Mesothelial cell of epicardium (in vitro differentiated cells): ENCODE measurements around the gene NUP188. TPM values are rescaled to one million over a fixed set of nuclear protein-coding genes. Genes with fewer than 3 reads are reported as not detected.

Experiments
- DNase-seq, 2 experiments: peaks; one replicate each; pipeline ENCODE4 v3.0.0; 2021; ENCODE audit warnings: low spot score in 2 of 2; ENCODE audit not compliant: unreplicated experiment in 2 of 2
- H3K27ac Mint-ChIP-seq: 2 replicates; pipeline ENCODE4 v1.8.0; 2021; ENCODE audit warnings: mixed read lengths
- H3K27me3 Mint-ChIP-seq: 2 replicates; pipeline ENCODE4 v1.8.0; 2021; ENCODE audit warnings: low read depth, mixed read lengths
- H3K36me3 Mint-ChIP-seq: 2 replicates; pipeline ENCODE4 v1.8.0; 2021; ENCODE audit warnings: mixed read lengths
- H3K4me1 Mint-ChIP-seq: 2 replicates; pipeline ENCODE4 v1.8.0; 2021; ENCODE audit warnings: mixed read lengths
- H3K4me3 Mint-ChIP-seq: 2 replicates; pipeline ENCODE4 v1.8.0; 2021; ENCODE audit warnings: mild to moderate bottlenecking, moderate library complexity, mixed read lengths
- H3K9me3 Mint-ChIP-seq: 2 replicates; pipeline ENCODE4 v1.8.0; 2021; ENCODE audit warnings: mixed read lengths
- CTCF ChIP-seq: fragments of 200-600 bp; sonication (generic); IDR thresholded peaks from one replicate; pipeline ENCODE4 v1.5.0; 2021; ENCODE audit warnings: antibody characterized with exemption; ENCODE audit not compliant: unreplicated experiment
- total RNA-seq: library from RNA; stranded (reverse); gene quantifications from 3 replicates; pipeline ENCODE4 v1.2.1, GENCODE V29; 2021

NUP188 gene
- total RNA-seq, 1 donor from 2014 or later, result 56.6 TPM

- Mint-ChIP-seq H3K27ac (peak overlapping the region; percentile 59), H3K9me3 (no peaks in the 10 kb centered on the region), H3K36me3 (peaks cover 20% of the 10 kb centered on the region), H3K4me3 (no peak overlapping the region), H3K4me1 (peaks cover 6% of the 10 kb centered on the region), H3K27me3 (no peaks in the 10 kb centered on the region)
- no peak for DNase-seq
- TF ChIP-seq CTCF, result no peak
These were observed 60.4 kb downstream of the NUP188 start for GRCh38 chr9:129007766-129008468.

DNA sequence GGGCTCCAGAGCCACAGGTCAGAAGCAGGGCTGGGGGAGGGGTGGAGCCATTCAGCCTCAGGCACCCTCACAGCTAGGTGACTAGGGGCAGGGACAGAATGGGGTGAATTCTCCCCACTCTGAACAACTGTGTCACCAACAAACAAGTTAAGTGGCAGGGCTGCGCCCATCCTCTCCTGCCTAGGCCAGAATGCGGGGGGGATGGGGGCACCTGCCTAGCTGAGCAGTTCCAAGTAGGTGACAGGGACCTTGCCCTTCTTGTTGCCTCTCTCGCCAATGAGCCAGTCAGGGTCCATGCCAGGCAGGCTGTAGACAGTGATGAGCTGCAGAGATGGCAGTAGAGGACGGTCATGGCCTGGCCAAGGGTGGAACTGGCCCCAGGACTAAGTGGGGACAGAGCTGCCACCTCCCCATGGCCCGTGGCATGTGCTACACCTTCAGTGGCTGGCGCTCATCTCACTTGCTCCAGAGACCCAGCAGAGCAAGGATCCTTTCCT, 61.0 kb downstream of the NUP188 start:
- no peaks in the 10 kb centered on the region for H3K27me3 Mint-ChIP-seq
- no peak overlapping the region for H3K27ac Mint-ChIP-seq
- no peaks in the 10 kb centered on the region for H3K9me3 Mint-ChIP-seq
- H3K4me3 Mint-ChIP-seq, result no peak overlapping the region
- H3K4me1 Mint-ChIP-seq, result peaks cover 6% of the 10 kb centered on the region
- DNase-seq, result no peak
- TF ChIP-seq CTCF, result no peak
- peaks cover 21% of the 10 kb centered on the region for H3K36me3 Mint-ChIP-seq

DNA sequence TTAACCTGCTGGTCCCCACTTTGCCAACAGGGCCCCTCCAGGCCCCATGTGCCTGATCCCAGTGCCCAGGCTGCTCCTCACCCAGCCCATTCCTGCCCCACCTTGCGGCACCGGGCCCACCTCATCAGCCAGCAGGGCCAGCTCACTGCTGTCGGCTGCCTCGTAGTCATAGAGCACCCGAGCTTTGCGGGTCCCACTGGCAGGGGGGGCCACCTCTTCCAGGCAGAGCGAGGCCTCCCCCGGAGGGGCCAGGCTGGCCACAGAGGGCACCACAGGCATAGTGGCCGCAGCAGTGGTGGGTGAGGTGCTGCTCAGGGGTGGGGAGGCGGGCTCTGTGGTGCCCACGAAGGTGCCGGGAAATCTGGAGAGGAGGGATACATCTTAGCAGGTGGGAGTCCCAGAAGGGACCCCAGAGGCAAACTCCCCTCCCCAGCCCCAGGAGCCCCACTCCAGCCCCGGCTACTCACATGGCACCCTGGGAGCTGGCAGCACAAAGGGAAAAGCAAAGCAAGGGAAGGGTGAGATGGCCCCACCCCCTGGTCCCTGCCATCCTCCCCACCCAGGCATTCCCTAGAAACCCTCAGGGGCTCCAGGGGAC, 61.6 kb downstream of the NUP188 start:
- TF ChIP-seq CTCF, result no peak
- no peaks in the 10 kb centered on the region for H3K27me3 Mint-ChIP-seq
- H3K9me3 Mint-ChIP-seq, result no peaks in the 10 kb centered on the region
- H3K4me3 Mint-ChIP-seq, result no peak overlapping the region
- peaks cover 6% of the 10 kb centered on the region for H3K4me1 Mint-ChIP-seq
- no peak overlapping the region for H3K27ac Mint-ChIP-seq
- peaks cover 21% of the 10 kb centered on the region for H3K36me3 Mint-ChIP-seq
- no peak for DNase-seq

- Mint-ChIP-seq H3K4me1 (peaks cover 6% of the 10 kb centered on the region), H3K36me3 (peaks cover 21% of the 10 kb centered on the region), H3K27me3 (no peaks in the 10 kb centered on the region), H3K9me3 (no peaks in the 10 kb centered on the region), H3K27ac (no peak overlapping the region), H3K4me3 (no peak overlapping the region)
- no peak for TF ChIP-seq CTCF
- DNase-seq, result no peak
These were observed 62.2 kb downstream of the NUP188 start for GRCh38 chr9:129009584-129010141.

- Mint-ChIP-seq H3K27ac (no peak overlapping the region), H3K36me3 (peaks cover 16% of the 10 kb centered on the region), H3K4me1 (peaks cover 6% of the 10 kb centered on the region), H3K4me3 (no peak overlapping the region), H3K9me3 (no peaks in the 10 kb centered on the region), H3K27me3 (no peaks in the 10 kb centered on the region)
- no peak for TF ChIP-seq CTCF
- DNase-seq, result no peak
These were observed 62.9 kb downstream of the NUP188 start for GRCh38 chr9:129010267-129010975.
